Activated T-helper 1 cell treated with anti-CD3 and anti-CD28 coated beads, Interleukin-12 subunit alpha, Interleukin-12 subunit beta, Interleukin-2, Interleukin-4 antibody, amounts not matched to agents 30 ng/mL and 10 ng/mL and 1 ng/mL, durations not matched to agents 14 hours and 24 hours and 36 hours (primary cell): ENCODE measurements around the gene MIPOL1. TPM values are rescaled to one million over a fixed set of nuclear protein-coding genes. Genes with fewer than 3 reads are reported as not detected.

Source experiments
- DNase-seq: peaks from one replicate; pipeline ENCODE4 v3.0.0; 2021; ENCODE audit warnings: low spot score
- H3K27ac Mint-ChIP-seq: one replicate; pipeline ENCODE4 v1.8.0; 2021; ENCODE audit warnings: mild to moderate bottlenecking, mixed read lengths
- H3K27me3 Mint-ChIP-seq: one replicate; pipeline ENCODE4 v1.8.0; 2022; ENCODE audit warnings: mild to moderate bottlenecking, moderate library complexity, mixed read lengths; ENCODE audit not compliant: insufficient read depth
- H3K36me3 Mint-ChIP-seq: one replicate; pipeline ENCODE4 v1.8.0; 2021; ENCODE audit warnings: low read depth, mixed read lengths
- H3K4me1 Mint-ChIP-seq: one replicate; pipeline ENCODE4 v1.8.0; 2021; ENCODE audit warnings: low read depth, mixed read lengths
- H3K4me3 Mint-ChIP-seq: one replicate; pipeline ENCODE4 v1.8.0; 2021; ENCODE audit warnings: mild to moderate bottlenecking, moderate library complexity, mixed read lengths
- H3K9me3 Mint-ChIP-seq: one replicate; pipeline ENCODE4 v1.8.0; 2021; ENCODE audit warnings: mixed read lengths
- intact Hi-C: fragments of 100-400 bp; cut with micrococcal nuclease; formaldehyde crosslinking; loops from one replicate; pipeline ENCODE4 v1.15.1; 2024
- total RNA-seq: library from RNA; stranded (reverse); gene quantifications from 2 replicates; pipeline ENCODE4 v1.2.3, GENCODE V29; 2022

MIPOL1 gene
- total RNA-seq, 1 donor from 2014 or later: not detected

DNA sequence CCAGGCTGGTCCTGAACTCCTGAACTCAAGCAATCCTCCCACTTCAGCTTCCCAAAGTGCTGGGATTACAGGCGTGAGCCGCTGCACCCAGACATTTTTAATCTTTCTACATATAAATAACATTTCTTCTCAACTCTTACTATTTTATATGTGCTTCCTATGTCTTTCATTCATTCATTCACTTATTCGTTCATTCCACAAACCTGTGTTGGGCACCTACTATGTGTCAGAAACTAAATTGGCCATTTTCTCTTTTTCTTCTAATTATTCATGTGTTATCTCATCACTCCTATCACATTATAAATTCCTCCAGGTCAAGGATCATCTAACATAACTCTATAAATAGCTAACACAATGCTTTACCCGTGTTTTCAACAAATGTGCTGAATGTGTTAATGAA lies 373.7 kb downstream of the MIPOL1 start:
- no peak for DNase-seq
- no peak overlapping the region for H3K4me3 Mint-ChIP-seq
- no peaks in the 10 kb centered on the region for H3K4me1 Mint-ChIP-seq
- intact Hi-C loops: no loop called here
- no peak overlapping the region for H3K27ac Mint-ChIP-seq
- no peaks in the 10 kb centered on the region for H3K9me3 Mint-ChIP-seq
- H3K36me3 Mint-ChIP-seq: no peaks in the 10 kb centered on the region
- no peaks in the 10 kb centered on the region for H3K27me3 Mint-ChIP-seq

DNA sequence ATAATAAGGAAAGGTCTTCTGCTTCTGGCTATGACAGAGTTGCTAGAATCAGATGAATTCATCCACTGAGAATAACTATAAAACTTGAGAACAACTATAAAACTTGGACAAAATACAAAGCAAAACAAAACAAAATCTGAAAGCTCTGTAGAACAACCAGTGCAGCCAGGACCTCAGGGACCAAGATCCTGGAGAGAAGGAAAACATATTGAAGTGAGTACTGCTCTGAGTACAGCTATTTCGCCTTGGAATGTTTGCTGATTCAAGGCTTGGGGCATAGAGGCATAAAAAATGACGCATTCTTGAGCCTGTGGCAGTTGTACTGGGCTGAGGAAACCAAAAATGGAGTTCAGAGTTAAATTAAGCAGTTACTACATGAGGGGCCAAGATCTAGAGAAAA lies 375.6 kb downstream of the MIPOL1 start:
- Mint-ChIP-seq H3K36me3 (no peaks in the 10 kb centered on the region), H3K27me3 (no peaks in the 10 kb centered on the region), H3K27ac (no peak overlapping the region), H3K9me3 (no peaks in the 10 kb centered on the region), H3K4me3 (no peak overlapping the region), H3K4me1 (no peaks in the 10 kb centered on the region)
- DNase-seq: no peak
- intact Hi-C loops: no loop called here

DNA sequence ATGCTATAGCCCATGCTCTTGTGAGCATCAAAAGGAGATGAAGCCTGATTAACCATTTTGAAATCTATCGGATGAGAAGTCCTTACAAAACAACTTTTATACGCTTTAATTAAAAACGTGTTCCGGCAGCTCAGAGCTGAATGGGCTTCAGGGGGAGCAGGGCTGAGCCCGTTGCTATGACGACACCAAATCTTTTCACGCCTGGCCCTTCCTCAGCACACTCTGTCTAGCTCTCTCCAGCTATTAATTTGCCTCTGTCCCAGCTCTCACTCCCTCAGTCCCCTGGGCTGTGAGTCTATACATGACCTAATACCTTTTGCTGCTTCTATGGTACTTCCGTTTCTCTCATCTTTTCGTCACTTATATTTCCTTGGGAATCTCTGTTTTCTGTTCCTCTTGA lies 381.5 kb downstream of the MIPOL1 start:
- Mint-ChIP-seq H3K9me3 (no peaks in the 10 kb centered on the region), H3K4me3 (no peak overlapping the region), H3K4me1 (no peaks in the 10 kb centered on the region), H3K27ac (no peak overlapping the region), H3K27me3 (peaks cover 10% of the 10 kb centered on the region), H3K36me3 (no peaks in the 10 kb centered on the region)
- intact Hi-C loops: no loop called here
- DNase-seq: no peak

DNA sequence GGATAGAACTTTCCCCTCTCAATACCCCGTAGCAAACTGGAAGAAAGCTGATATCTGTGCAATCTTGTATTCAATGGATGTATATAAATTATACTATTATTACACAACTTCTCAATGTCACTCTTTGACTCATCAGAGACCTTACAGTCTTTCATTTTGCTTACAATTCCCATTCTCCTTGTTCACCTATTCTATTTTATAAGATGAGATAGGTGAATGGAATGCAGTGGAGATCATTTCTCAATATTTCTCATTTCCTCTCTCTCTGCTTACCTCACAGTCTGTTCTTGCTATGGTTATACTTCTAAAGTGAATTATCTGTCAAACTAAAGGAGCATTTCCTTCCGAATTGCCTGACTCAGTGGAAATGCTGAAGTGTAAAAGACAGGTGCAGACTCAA lies 382.4 kb downstream of the MIPOL1 start:
- no peak overlapping the region for H3K4me3 Mint-ChIP-seq
- no peaks in the 10 kb centered on the region for H3K9me3 Mint-ChIP-seq
- H3K27ac Mint-ChIP-seq: no peak overlapping the region
- no peaks in the 10 kb centered on the region for H3K36me3 Mint-ChIP-seq
- intact Hi-C loops: no loop called here
- peaks cover 11% of the 10 kb centered on the region for H3K27me3 Mint-ChIP-seq
- DNase-seq: no peak
- H3K4me1 Mint-ChIP-seq: no peaks in the 10 kb centered on the region

DNA sequence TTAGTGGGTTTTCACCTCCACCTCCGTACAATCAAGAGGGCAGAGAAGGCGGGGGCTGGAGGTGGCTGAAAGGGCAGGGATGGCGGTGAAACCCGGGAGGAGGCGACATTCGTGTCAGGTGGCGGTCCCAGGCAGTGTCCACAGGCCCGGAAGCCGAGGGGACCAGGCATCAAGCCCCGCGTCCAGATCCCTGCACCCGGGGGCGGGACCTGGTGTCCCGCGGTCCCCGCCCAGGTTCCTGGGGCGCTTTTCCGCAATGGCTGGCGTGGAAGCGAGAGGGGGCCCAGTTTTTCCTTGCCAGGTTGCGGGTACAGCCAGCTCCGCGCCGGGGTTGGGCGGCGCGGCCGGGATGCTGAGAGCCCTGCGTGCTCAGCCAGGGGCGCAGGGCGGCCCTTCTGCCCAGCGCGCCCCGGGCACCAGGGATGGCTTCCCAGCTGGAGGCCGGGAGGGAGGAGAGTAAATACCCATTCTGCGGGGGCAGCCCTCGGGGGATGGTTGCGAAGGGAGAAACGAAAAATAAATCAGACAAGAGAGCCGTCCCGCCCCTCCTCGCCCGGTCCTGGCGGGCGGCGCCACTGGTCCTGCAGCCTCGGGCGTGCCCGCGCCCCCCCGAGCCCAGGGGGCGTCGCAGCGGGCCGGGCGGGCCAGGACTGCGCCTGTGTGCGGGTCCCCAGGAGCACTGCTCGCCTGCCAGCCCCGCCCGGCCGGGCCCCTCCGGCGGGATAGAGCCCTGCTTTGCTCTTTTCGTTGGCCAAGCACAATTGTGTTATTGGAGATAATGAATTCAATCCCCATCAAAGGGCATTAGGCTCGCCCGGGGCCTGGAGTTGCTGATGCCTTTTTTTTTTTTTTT lies 385.8 kb downstream of the MIPOL1 start:
- intact Hi-C loops: loop anchor here (2.0 kb wide), 1 partner anchor 13 kb away; no protein-coding TSS in a partner anchor

DNA sequence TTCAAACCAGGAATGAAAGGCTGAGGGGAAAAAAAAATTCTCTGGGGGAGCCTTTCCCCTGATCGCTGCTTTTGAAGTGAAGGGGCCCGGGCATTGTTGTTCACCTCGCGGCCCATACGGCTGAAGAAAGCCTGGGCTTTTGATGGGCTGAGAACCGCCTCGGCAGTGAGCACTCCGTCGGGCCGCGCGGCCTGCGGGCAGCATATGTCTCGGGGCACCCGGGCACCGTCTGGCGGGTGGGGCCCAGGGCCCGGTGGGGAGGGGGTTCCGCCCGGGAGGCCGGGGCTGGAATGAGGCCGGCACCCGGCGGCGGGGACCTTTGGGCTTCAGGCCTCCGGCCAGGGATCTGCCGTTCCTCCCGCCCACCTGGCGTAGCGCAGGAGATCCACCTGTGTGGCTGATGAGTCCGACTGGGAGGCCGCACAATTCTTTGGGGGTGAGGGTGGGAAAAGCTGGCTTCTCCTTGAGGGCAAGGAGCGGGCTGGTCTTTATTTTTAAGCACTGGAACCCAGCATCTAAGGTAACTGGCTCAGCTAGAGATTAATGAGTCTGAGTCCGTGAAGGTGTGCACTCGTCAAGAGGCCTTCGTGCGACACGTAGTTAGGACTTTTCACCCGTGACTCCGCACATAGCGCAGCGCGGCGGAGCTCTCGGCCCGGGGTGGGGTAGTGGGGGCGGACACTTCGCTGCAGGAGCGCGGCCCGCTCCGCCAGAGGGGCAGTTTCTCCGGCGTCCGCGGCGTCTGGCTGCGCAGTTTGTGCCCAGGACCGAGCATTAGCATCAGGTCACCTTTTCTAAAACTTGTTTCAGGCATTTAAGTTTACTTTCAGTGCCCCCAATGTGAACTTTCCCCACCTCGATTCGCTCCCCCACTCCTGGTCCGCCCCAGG lies 386.7 kb downstream of the MIPOL1 start:
- peaks cover 2% of the 10 kb centered on the region for H3K36me3 Mint-ChIP-seq
- no peaks in the 10 kb centered on the region for H3K4me1 Mint-ChIP-seq
- no peak overlapping the region for H3K27ac Mint-ChIP-seq
- no peak for DNase-seq
- H3K4me3 Mint-ChIP-seq: no peak overlapping the region
- peaks cover 3% of the 10 kb centered on the region for H3K9me3 Mint-ChIP-seq
- intact Hi-C loops: loop anchor here (5.0 kb wide), 1 partner anchor 1067 kb away; no protein-coding TSS in a partner anchor
- peaks cover 38% of the 10 kb centered on the region for H3K27me3 Mint-ChIP-seq

More for the DNA sequence above, 385.8 kb downstream of the MIPOL1 start:
- no peaks in the 10 kb centered on the region for H3K36me3 Mint-ChIP-seq
- H3K4me1 Mint-ChIP-seq: no peaks in the 10 kb centered on the region
- no peak overlapping the region for H3K27ac Mint-ChIP-seq
- H3K4me3 Mint-ChIP-seq: no peak overlapping the region
- H3K9me3 Mint-ChIP-seq: no peaks in the 10 kb centered on the region
- peaks cover 29% of the 10 kb centered on the region for H3K27me3 Mint-ChIP-seq
- no peak for DNase-seq

DNA sequence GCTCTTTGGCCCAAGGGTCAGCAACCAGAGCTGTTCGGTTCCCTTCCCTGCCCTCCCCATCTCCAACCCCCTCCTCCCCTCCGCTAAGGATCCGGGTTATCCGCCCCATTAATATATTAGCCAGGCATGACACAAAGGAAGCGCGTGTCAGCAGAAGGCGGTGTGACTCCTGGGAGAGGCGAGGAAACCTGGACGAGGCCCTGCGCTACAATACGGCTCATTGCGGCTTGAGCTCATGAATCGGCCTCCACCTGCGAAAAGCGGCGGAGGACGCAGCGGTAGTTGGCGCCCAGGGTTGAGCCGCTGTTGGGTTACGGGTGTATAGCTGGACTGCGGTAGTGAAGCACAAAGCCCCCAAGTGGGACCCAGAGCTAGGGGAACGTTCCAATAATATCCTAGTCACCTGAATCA lies 387.4 kb downstream of the MIPOL1 start:
- intact Hi-C loops: loop anchor here (5.0 kb wide), 1 partner anchor 1068 kb away; no protein-coding TSS in a partner anchor
- no peak for DNase-seq
- Mint-ChIP-seq H3K36me3 (peaks cover 2% of the 10 kb centered on the region), H3K9me3 (peaks cover 3% of the 10 kb centered on the region), H3K4me3 (no peak overlapping the region), H3K27ac (no peak overlapping the region), H3K4me1 (no peaks in the 10 kb centered on the region), H3K27me3 (peaks cover 41% of the 10 kb centered on the region)

DNA sequence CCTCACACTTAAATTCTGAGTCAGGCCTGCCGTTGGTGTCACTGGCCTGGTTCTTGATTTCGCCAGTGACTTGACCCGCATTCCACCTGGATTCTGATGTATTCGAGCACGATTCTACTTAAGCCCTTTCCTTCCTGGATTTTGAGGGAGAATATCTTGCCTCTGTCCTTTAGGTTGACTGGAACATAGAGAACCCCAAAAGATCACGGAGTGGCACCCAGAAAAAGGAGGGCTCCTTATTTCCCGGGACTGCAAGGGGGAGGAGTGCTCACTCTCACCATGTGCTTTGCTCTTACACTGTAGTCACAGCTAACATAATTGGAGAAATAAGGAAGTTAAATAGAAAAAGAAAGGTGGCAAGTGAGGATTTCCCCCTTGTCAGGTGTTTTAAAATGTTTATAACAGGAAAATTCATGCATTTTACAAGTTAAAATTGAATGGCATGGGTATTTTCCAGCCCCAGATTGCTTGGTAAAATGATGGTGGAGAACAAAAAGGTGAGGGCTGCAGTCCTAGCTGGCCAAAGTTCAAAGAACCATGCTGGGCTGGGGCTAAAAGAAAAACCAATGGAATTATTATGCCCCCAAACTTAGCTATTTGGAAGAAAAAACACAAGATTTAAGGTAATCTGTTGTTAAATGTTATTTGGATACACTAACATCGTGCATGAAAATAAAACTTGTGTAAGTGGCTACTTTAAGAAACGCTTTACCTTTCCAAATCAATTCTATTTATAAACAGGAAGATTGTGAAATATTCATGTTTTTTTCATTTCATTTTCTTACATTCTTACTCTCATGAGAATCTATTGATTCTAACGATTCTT lies 388.4 kb downstream of the MIPOL1 start:
- H3K36me3 Mint-ChIP-seq: peaks cover 2% of the 10 kb centered on the region
- intact Hi-C loops: loop anchor here (5.0 kb wide), 1 partner anchor 1069 kb away; no protein-coding TSS in a partner anchor
- no peak overlapping the region for H3K4me3 Mint-ChIP-seq

DNA sequence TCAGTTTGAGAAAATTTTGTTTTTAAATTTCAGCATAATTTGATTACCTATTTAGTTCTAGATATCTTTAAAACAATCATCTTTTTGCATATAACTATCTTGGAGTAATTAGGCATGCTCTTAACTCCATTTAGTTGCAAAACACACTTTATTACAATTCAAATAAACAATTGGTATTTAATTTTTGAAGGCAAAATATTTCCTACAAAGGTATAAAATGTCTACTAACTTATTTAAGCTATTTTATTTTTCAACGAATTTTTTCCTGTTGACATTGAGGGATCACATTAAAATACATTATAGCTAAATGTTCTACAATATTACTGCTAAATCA lies 389.0 kb downstream of the MIPOL1 start:
- H3K27me3 Mint-ChIP-seq: peaks cover 54% of the 10 kb centered on the region
- intact Hi-C loops: loop anchor here (5.0 kb wide), 1 partner anchor 1069 kb away; no protein-coding TSS in a partner anchor

More for the DNA sequence above, 388.4 kb downstream of the MIPOL1 start:
- H3K27me3 Mint-ChIP-seq: peaks cover 51% of the 10 kb centered on the region
- H3K4me1 Mint-ChIP-seq: peaks cover 6% of the 10 kb centered on the region
- no peak for DNase-seq
- peaks cover 3% of the 10 kb centered on the region for H3K9me3 Mint-ChIP-seq
- no peak overlapping the region for H3K27ac Mint-ChIP-seq

DNA sequence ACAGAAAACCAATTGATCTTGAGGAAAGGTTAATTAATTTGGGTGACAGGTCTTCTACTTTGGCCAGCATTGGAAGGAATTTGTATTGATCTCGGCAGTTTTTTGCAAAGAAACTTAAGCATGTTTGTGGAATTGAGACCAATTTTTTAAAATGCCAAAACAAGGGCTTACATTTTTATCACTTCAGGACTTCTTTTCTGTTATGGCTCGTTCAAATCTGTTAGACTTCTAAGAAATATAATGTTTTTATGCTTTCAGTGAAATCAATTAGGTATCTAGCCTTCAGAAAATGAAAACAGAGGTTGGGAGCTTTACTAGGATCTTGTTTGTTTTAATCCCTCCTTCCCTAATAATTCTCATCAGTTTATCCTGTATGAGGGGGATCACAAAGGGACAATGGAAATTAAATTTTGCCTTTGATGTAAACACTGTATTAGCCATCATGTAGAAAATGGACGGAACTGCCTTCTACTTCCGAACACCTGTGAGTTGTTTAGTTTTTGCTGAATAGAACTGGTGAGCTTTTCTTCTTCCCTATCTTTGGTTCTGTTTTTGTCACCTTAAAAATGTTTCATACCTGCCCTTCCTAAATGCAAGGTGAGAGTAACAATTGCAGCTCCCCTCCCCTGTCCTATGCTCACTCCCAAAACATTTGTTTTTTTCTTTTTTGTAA lies 389.5 kb downstream of the MIPOL1 start:
- no peak overlapping the region for H3K4me3 Mint-ChIP-seq
- H3K4me1 Mint-ChIP-seq: peaks cover 8% of the 10 kb centered on the region
- H3K27me3 Mint-ChIP-seq: peaks cover 55% of the 10 kb centered on the region
- intact Hi-C loops: loop anchor here (5.0 kb wide), 1 partner anchor 1070 kb away; no protein-coding TSS in a partner anchor
- H3K27ac Mint-ChIP-seq: no peak overlapping the region
- peaks cover 3% of the 10 kb centered on the region for H3K9me3 Mint-ChIP-seq
- no peak for DNase-seq
- H3K36me3 Mint-ChIP-seq: peaks cover 2% of the 10 kb centered on the region

More for the DNA sequence above, 389.0 kb downstream of the MIPOL1 start:
- Mint-ChIP-seq H3K4me3 (no peak overlapping the region), H3K9me3 (peaks cover 3% of the 10 kb centered on the region), H3K27ac (no peak overlapping the region), H3K36me3 (peaks cover 2% of the 10 kb centered on the region), H3K4me1 (peaks cover 8% of the 10 kb centered on the region)
- DNase-seq: no peak

DNA sequence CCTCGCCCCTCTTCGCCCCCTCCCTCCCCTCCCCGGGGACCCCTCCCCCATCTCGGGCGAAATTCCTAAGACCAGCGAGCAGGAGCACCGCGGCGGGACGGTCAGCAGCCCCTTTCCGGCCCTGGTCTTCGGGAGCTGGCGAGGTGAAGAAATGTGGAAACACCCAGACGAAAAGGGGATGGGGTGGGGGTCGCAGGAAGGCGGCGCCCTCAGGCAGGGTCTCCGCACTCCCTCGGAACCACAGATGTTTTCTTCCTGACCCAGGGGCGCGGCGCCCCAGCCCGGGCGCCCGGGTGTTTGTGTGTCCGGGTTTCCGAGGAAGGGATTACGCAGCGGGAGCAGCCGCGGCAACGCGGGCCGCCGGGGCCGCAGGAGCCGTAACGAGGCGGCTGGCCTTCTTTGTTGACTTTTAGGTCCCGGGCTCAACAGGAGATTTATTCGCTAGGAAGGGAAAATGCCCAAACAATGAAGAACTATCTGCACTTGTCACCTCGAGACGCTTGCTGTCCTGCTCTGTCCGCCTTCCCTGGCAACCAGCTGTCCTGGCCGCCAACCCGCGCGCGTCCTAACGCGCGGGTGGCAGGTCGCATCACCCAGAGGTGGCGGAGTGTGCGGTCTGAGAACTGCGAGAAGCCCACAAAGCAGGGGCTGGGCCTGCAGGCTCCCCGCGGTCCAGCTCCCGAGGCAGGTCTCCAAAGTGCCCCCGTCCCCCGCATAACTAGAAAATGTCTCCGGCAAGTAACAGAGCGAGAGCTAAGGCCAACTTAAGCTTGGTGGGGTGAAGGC lies 390.3 kb downstream of the MIPOL1 start:
- Mint-ChIP-seq H3K4me1 (peaks cover 8% of the 10 kb centered on the region), H3K27me3 (peaks cover 57% of the 10 kb centered on the region), H3K27ac (no peak overlapping the region), H3K36me3 (peaks cover 2% of the 10 kb centered on the region), H3K4me3 (no peak overlapping the region), H3K9me3 (peaks cover 3% of the 10 kb centered on the region)
- intact Hi-C loops: loop anchor here (2.0 to 5.0 kb wide), 2 partner anchors 929 to 1071 kb away; no protein-coding TSS in a partner anchor
- DNase-seq: no peak
